Spleen (tissue), 11 donors: ENCODE results near the gene LRCH4. TPM values are rescaled to one million over a fixed set of nuclear protein-coding genes. Genes with fewer than 3 reads are reported as not detected.

Experiments used
- DNase-seq: peaks from one replicate; pipeline ENCODE4 v3.0.0-alpha.2; 2020
- H3K27ac ChIP-seq, 8 donors: fragments of 200-600 bp; sonication (generic) in 7 of 8; 1 replicate in 4 of 8; 2 replicates in 4 of 8; pipeline versions ENCODE4 v1.5.0 to v1.8.0; 2016 to 2021; ENCODE audit warnings: inconsistent platforms in 4 of 8, mild to moderate bottlenecking in 4 of 8, moderate library complexity in 1 of 8
- H3K27me3 ChIP-seq, 7 donors: fragments of 200-600 bp; sonication (generic) in 6 of 7; replicated peaks in 1 of 7; 1 replicate in 4 of 7; 2 replicates in 3 of 7; pipeline versions ENCODE4 v1.5.0 to v1.8.0; 2016 to 2021; ENCODE audit warnings: inconsistent platforms in 3 of 7, mild to moderate bottlenecking in 1 of 7
- H3K36me3 ChIP-seq, 6 donors: fragments of 200-600 bp; sonication (generic) in 5 of 6; 1 replicate in 4 of 6; 2 replicates in 2 of 6; pipeline versions ENCODE4 v1.5.0 to v1.8.0; 2016 to 2021; ENCODE audit warnings: inconsistent platforms in 2 of 6
- H3K4me1 ChIP-seq, 6 donors: fragments of 200-600 bp; sonication (generic) in 5 of 6; 1 replicate in 3 of 6; 2 replicates in 3 of 6; pipeline versions ENCODE4 v1.5.0 to v1.8.0; 2016 to 2021; ENCODE audit warnings: inconsistent platforms in 3 of 6
- H3K4me3 ChIP-seq, 8 donors: fragments of 200-600 bp; sonication (generic) in 7 of 8; 1 replicate in 4 of 8; 2 replicates in 4 of 8; pipeline versions ENCODE4 v1.5.0 to v1.8.0; 2016 to 2021; ENCODE audit warnings: inconsistent platforms in 4 of 8, mild to moderate bottlenecking in 4 of 8, moderate library complexity in 2 of 8
- H3K9me3 ChIP-seq, 8 donors: fragments of 200-600 bp; sonication (generic) in 7 of 8; 1 replicate in 4 of 8; 2 replicates in 4 of 8; pipeline versions ENCODE4 v1.5.0 to v1.8.0; 2016 to 2021; ENCODE audit warnings: inconsistent platforms in 4 of 8
- CTCF ChIP-seq, 11 experiments: fragments of 200-600 bp in 7 of 11; fragments of 450-650 bp in 4 of 11; sonication (generic) in 4 of 11; IDR thresholded peaks in 8 of 11; conservative IDR thresholded peaks in 3 of 11; 1 replicate in 7 of 11; 2 replicates in 4 of 11; pipeline versions ENCODE4 v1.4.0 to v1.8.0; 2016 to 2021; ENCODE audit warnings: antibody characterized with exemption in 11 of 11, inconsistent platforms in 4 of 11, mild to moderate bottlenecking in 1 of 11
- POLR2A ChIP-seq, 3 donors: fragments of 450-650 bp; IDR thresholded peaks; one replicate each; pipeline ENCODE4 v1.5.1; 2017; ENCODE audit warnings: antibody characterized with exemption in 3 of 3, mild to moderate bottlenecking in 1 of 3
- POLR2AphosphoS5 ChIP-seq, 3 donors: sonication (generic); formaldehyde crosslinking; IDR thresholded peaks; one replicate each; pipeline ENCODE4 v1.5.1; 2017; ENCODE audit warnings: antibody characterized with exemption in 3 of 3
- WGBS, 5 donors: extraction: QIAGEN DNeasy Blood & Tissue Kit in 3 of 5; methylation state at CpG; one replicate each; pipeline versions ENCODE4 v1.1.5 to v1.1.7; 2013 to 2018; 5-methylcytosine and 5-hydroxymethylcytosine counted together
- intact Hi-C: fragments of 100-400 bp; cut with DNase I; formaldehyde crosslinking; loops from one replicate; pipeline ENCODE4 v1.15.0; 2023; ENCODE audit warnings: low total_unique reads
- polyA plus RNA-seq, 3 donors: library from polyadenylated mRNA; stranded (reverse); fragments of 200-250 nt; gene quantifications; one replicate each; pipeline ENCODE4 v1.2.1, GENCODE V29; 2013
- total RNA-seq, 7 donors: library from RNA; depleted of rRNA in 3 of 7; stranded (reverse); fragments of >200 nt in 3 of 7; fragmentation: NEBNext Ultra II Directional in 4 of 7; extraction: Animal tissue kit (Norgen Biotek cat#: 25700) in 4 of 7; gene quantifications; one replicate each; pipeline versions ENCODE4 v1.1.0 to v1.2.1, GENCODE V29; 2016 to 2021
- donor health status: healthy with polysubstance abuse.
- donor health status: DM: no; HTN: no; CAD: no; lungs with moderate emphysema.
- donor health status: DM: no; HTN: no; CAD: no.
- donor health status: Bipolar disorder and iron deficiency.
- donor health status: healthy.
- donor health status: DM: no; HTN: no; CAD: no.
- donor health status: DM: yes; HTN: yes; CAD: no.

LRCH4 gene
- total and polyA plus RNA-seq, 10 donors, result 145 to 333 (median 197) TPM

DNA sequence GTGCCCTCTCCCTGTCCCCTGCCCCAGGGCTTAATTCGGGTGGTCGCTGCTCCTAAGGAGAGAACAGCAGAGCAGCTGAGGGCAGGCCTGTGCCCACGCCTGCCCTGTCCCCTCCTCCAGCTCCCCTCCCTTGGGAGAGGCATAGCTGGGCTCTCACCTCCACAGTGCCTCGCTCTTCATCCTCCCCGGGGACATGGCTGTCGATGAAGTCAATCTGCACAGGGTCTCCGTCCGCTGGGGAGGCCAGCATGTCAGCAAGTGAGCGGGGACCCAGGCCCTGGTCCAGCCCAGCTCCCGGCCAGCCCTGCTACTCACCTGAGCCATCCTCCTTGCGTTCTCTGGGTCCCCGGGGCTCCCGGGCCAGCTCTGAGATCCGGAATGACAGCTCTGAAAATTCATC is 8.4 kb downstream of the LRCH4 start:
- no peak overlapping the region for H3K27ac ChIP-seq
- intact Hi-C loops, result no loop called here
- 90 to 98% (median 94%) methylated on average over 9 to 14 of the region's 14 CpGs for WGBS, 5 donors
- peaks cover 6 to 29% (median 15%) of the 10 kb centered on the region in 6 donors for H3K4me1 ChIP-seq
- no peaks in the 10 kb centered on the region for H3K9me3 ChIP-seq
- peaks cover 20 to 100% (median 93%) of the 10 kb centered on the region in 6 donors for H3K36me3 ChIP-seq
- no peaks in the 10 kb centered on the region for H3K27me3 ChIP-seq
- TF ChIP-seq POLR2AphosphoS5 (IDR thresholded peaks at IDR 0.05), result peak in 1 of 3 donors; percentile 20
- TF ChIP-seq POLR2A (IDR thresholded peaks at IDR 0.05), result no peak
- TF ChIP-seq CTCF (IDR thresholded peaks at IDR 0.05 in 8 of 11, conservative IDR thresholded peaks at IDR 0.05 in 3 of 11), result no peak
- peak; percentile 76 for DNase-seq
- H3K4me3 ChIP-seq, result no peak overlapping the region

DNA sequence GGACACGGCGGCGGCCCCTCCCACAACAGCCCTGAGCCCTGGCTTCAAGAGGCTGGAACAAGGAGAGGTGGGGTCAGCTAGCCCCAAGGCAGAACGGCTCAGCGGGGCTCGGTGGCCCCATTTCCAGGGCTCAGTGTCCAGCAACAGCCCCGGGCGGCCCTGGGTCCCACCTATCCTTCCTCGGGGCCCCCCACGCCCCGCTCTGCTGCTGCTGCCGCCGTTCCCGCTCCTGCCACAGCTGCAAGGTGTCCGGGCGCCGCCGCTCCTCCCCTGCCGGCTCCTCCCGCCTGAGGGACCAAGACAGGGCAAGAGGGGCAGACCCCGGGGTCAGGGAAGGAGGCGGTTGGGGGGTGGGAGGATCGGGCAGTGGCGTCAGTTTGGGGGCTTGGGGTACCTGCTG is 8.8 kb downstream of the LRCH4 start:
- H3K4me1 ChIP-seq, result peaks cover 2 to 29% (median 11%) of the 10 kb centered on the region in 6 donors
- DNase-seq, result no peak
- no peaks in the 10 kb centered on the region for H3K27me3 ChIP-seq
- H3K4me3 ChIP-seq, result no peak overlapping the region
- no peaks in the 10 kb centered on the region for H3K9me3 ChIP-seq
- H3K27ac ChIP-seq, result no peak overlapping the region
- intact Hi-C loops, result no loop called here
- TF ChIP-seq POLR2AphosphoS5 (IDR thresholded peaks at IDR 0.05) (peak in 1 of 3 donors; percentile 52), CTCF (IDR thresholded peaks at IDR 0.05 in 8 of 11, conservative IDR thresholded peaks at IDR 0.05 in 3 of 11) (no peak)
- peaks cover 19 to 100% (median 92%) of the 10 kb centered on the region in 6 donors for H3K36me3 ChIP-seq
- 91 to 96% (median 94%) methylated on average over 20 to 24 of the region's 24 CpGs for WGBS, 5 donors

DNA sequence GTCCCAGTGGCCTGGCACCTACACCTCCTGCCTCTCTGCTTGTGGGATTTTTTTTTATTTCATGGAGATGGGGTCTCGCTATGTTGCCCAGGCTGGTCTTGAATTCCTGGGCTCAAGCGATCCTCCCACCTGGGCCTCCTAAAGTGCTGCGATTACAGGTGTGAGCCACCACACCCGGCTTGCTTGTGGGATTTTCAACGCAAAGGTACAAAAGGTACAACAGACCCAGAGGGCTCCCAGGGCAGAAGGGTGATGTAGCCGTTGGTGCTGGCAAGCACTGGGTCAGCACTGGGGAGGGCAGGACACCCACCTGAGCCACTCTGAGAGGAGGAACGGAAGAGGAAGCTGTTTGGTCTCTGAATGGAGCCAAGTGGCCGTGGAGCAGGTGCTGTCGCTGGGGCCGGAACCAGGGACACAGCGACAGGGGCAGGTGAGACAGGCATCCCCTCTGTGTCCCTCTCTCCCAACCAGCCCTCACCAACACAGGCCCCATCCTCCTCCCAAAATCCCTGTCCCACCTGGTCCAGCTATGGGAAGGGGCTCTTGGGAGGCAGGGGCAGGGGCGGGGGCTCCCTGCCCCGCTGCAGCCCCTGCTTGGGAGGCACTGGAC is 9.4 kb downstream of the LRCH4 start:
- peaks cover 0 to 29% (median 8%) of the 10 kb centered on the region in 6 donors for H3K4me1 ChIP-seq
- H3K27me3 ChIP-seq, result no peaks in the 10 kb centered on the region
- H3K27ac ChIP-seq, result no peak overlapping the region
- H3K9me3 ChIP-seq, result no peaks in the 10 kb centered on the region
- 94 to 97% (median 95%) methylated on average over 13 of the region's 13 CpGs for WGBS, 5 donors
- intact Hi-C loops, result no loop called here
- TF ChIP-seq POLR2AphosphoS5 (IDR thresholded peaks at IDR 0.05), result no peak
- no peak for TF ChIP-seq POLR2A (IDR thresholded peaks at IDR 0.05)
- no peak overlapping the region for H3K4me3 ChIP-seq
- peaks cover 13 to 100% (median 86%) of the 10 kb centered on the region in 6 donors for H3K36me3 ChIP-seq
- DNase-seq, result no peak

GRCh38 chr7:100575746-100576383 is 10.1 kb downstream of the LRCH4 start:
- intact Hi-C loops, result no loop called here

More at GRCh38 chr7:100575746-100576383, 10.1 kb downstream of the LRCH4 start:
- no peak overlapping the region for H3K4me3 ChIP-seq
- 86 to 93% (median 91%) methylated on average over 16 to 17 of the region's 17 CpGs for WGBS, 5 donors
- H3K4me1 ChIP-seq, result peaks cover 0 to 29% (median 7%) of the 10 kb centered on the region in 6 donors
- H3K27me3 ChIP-seq, result peaks cover 0 to 3% (median 0%) of the 10 kb centered on the region in 7 donors
- H3K9me3 ChIP-seq, result no peaks in the 10 kb centered on the region
- no peak overlapping the region for H3K27ac ChIP-seq
- TF ChIP-seq POLR2AphosphoS5 (IDR thresholded peaks at IDR 0.05) (peak in 1 of 3 donors; percentile 15), CTCF (IDR thresholded peaks at IDR 0.05 in 8 of 11, conservative IDR thresholded peaks at IDR 0.05 in 3 of 11) (no peak)
- H3K36me3 ChIP-seq, result peaks cover 8 to 93% (median 80%) of the 10 kb centered on the region in 6 donors
- peak; percentile 76 for DNase-seq
